ENCODE results near the gene TMEM236.

TMEM236 gene

DNA sequence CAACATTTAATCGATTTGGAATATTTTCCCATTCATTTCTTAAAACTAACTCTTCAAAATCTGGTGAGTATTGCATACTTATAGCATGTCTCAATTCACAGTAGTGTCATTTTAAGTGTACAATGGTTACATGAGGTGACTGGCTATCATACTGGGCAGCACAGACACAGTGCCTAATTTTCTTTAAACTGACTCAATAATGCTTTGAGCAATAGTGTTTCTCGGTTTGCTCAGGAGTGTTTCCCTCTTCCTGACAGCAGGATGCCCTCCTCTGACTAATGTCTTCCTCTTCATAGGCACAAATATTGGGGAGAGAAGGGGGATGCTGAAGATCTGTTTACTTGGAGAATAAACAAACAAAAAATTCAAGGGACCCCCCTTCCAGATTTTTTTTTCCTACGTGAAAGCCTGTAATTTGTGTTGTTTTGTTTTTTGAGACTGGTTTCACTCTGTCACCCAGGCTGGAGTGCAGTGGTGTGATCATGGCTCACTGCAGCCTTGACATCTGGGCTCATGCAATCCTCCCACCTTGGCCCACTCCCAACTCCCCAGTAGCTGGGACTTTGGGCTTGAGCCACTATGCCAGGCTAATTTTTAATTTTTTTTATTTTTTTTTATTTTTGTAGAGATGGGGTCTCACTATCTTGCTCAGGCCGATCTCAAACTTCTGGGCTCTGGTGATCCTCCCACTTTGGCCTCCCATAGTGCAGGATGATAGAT, 59.3 kb downstream of the TMEM236 start:
- DNase-seq (ENCODE audit: low spot score), result no peak
- ChIA-PET POLR2A (ENCODE audit: low non-redundant PET) (no interaction called here), CTCF (no interaction called here)
- no peak overlapping the region for H3K27ac ChIP-seq
- TF ChIP-seq, protein P1, sequence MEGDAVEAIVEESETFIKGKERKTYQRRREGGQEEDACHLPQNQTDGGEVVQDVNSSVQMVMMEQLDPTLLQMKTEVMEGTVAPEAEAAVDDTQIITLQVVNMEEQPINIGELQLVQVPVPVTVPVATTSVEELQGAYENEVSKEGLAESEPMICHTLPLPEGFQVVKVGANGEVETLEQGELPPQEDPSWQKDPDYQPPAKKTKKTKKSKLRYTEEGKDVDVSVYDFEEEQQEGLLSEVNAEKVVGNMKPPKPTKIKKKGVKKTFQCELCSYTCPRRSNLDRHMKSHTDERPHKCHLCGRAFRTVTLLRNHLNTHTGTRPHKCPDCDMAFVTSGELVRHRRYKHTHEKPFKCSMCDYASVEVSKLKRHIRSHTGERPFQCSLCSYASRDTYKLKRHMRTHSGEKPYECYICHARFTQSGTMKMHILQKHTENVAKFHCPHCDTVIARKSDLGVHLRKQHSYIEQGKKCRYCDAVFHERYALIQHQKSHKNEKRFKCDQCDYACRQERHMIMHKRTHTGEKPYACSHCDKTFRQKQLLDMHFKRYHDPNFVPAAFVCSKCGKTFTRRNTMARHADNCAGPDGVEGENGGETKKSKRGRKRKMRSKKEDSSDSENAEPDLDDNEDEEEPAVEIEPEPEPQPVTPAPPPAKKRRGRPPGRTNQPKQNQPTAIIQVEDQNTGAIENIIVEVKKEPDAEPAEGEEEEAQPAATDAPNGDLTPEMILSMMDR (conservative IDR thresholded peaks at IDR 0.05; ENCODE audit: low read depth), result no peak

GRCh38 chr10:17814973-17815372, 63.0 kb downstream of the TMEM236 start:
- TF ChIP-seq, protein P1 (conservative IDR thresholded peaks at IDR 0.05; ENCODE audit: low read depth), result no peak
- ChIA-PET POLR2A (ENCODE audit: low non-redundant PET) (no interaction called here), CTCF (no interaction called here)
- no peak for DNase-seq (ENCODE audit: low spot score)
- H3K27ac ChIP-seq, result no peak overlapping the region

DNA sequence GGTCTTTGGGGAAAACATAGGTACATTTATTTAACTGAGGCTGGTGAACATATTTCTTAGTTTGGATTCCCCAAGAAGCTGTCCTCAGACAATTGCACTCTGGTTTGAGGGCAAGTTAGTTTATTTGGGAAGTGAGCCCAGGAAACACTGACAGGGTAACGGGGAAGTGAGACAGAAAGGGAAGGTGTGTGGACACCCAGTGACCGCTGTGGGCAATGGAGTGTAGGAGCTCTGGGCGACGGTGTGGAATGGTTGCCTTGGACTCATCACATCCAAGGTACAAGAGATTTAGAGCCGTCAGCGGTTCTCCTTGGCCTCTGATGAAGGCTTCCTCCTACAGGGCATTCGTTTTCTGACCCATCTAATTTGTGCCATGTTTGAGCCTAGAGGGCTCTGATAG, 64.2 kb downstream of the TMEM236 start:
- ChIA-PET CTCF (interaction anchor here (0.8 kb wide), 1 partner anchor 19 kb away, joined by 4 read pairs; no protein-coding TSS in a partner anchor), POLR2A (ENCODE audit: low non-redundant PET) (no interaction called here)
- TF ChIP-seq, protein P1 (conservative IDR thresholded peaks at IDR 0.05; ENCODE audit: low read depth), result no peak
- no peak for DNase-seq (ENCODE audit: low spot score)
- no peak overlapping the region for H3K27ac ChIP-seq

DNA sequence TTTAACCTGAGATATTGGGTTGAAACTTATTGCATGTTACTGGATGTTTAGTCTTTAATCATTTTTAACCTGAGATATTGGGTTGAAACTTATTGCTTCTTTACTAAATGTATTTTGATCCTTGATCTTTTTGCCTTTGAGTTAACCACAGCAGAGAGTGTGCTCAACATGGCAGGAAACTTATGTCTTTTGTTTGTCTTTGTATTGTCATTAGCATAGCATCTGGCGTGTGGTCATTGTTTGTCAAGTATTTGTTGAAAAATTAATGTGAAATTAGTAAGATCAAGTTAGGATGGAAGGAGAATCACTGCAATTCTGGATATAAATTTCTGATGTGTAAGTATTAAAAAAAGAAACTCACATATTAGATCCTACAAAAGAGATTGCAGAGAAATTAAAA, 65.3 kb downstream of the TMEM236 start:
- ChIA-PET POLR2A (ENCODE audit: low non-redundant PET) (no interaction called here), CTCF (no interaction called here)
- no peak overlapping the region for H3K27ac ChIP-seq
- no peak for DNase-seq (ENCODE audit: low spot score)
- TF ChIP-seq, protein P1 (conservative IDR thresholded peaks at IDR 0.05; ENCODE audit: low read depth), result no peak

DNA sequence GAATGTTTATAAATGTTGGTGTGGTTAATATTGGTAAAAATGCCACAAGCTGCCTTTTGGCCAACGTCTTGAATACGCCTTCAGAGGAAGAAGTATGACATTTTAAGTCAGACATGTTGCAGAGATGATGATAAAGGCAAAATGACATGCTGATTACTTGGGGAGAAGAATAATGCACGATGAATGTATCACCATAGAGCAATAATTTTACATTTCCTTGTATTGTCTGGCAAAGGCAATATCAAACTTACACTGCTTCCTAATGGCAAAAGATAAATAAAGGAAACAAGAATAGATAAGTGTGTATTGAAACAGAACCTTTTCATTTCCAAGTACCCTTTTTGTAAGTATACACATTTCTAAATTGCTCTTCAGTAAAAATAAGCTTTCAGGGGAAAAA, 65.8 kb downstream of the TMEM236 start:
- DNase-seq (ENCODE audit: low spot score), result no peak
- CTCF ChIA-PET, result no interaction called here
- H3K27ac ChIP-seq, result no peak overlapping the region
- TF ChIP-seq, protein P1 (conservative IDR thresholded peaks at IDR 0.05; ENCODE audit: low read depth), result no peak
- POLR2A ChIA-PET (ENCODE audit: low non-redundant PET), result no interaction called here

DNA sequence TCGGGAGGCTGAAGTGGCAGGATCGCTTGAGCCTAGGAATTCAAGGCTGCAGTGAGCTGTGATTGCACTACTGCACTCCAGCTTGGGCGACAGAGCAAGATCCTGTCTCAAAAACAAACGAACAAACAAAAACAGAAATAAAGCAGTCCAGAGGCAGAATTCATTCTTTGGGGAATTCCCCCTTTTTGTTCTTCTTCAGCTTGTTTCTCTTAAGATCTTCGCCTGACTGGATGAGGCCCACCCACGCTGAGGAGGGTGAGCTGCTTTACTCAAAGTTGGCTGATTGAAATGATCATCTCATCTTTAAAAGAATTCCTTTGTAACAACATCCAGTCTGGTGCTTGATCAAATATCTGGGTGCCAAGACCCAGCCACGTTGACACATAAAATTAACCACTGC, 67.8 kb downstream of the TMEM236 start:
- no peak for DNase-seq (ENCODE audit: low spot score)
- no peak overlapping the region for H3K27ac ChIP-seq
- TF ChIP-seq, protein P1 (conservative IDR thresholded peaks at IDR 0.05; ENCODE audit: low read depth), result no peak
- ChIA-PET CTCF (no interaction called here), POLR2A (ENCODE audit: low non-redundant PET) (no interaction called here)

All from RWPE1 (cell line).